Peyer's patch (tissue), 4 donors: Measurements from ENCODE around the gene SEMA5B.

Experiments
- POLR2A ChIP-seq, 2 donors: fragments of 450-650 bp; IDR thresholded peaks; one replicate each; pipeline ENCODE4 v1.5.1; 2017; ENCODE audit warnings: antibody characterized with exemption in 2 of 2, mild to moderate bottlenecking in 2 of 2, moderate library complexity in 2 of 2
- TF ChIP-seq, protein P1 (sequence below), 6 experiments: fragments of 450-650 bp in 4 of 6; fragments of 200-600 bp in 2 of 6; sonication (generic) in 1 of 6; IDR thresholded peaks; one replicate each; pipeline ENCODE4 v1.5.1; 2017 to 2019; ENCODE audit warnings: antibody characterized with exemption in 6 of 6, mild to moderate bottlenecking in 3 of 6, moderate library complexity in 1 of 6

DNA sequence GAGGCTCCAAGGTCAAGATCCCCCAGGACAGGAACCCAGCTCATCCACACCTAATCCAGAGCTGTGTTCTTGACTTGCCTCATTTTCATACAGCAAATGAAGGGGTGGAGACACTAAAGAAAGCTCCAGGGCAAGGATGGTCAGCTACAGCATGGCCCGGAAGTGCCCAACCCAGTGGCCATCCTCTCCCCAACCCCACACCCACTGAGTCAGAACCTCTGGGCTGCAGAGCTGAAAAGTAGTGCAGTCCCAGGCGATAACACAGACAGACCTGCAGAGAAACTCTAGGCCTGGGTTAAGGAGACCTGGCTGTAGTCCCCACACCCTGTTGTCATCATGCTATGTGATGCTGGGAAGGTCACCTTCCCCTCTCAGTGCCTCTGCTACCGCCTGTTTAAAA, 85.3 kb downstream of the SEMA5B start:
- TF ChIP-seq, protein P1, sequence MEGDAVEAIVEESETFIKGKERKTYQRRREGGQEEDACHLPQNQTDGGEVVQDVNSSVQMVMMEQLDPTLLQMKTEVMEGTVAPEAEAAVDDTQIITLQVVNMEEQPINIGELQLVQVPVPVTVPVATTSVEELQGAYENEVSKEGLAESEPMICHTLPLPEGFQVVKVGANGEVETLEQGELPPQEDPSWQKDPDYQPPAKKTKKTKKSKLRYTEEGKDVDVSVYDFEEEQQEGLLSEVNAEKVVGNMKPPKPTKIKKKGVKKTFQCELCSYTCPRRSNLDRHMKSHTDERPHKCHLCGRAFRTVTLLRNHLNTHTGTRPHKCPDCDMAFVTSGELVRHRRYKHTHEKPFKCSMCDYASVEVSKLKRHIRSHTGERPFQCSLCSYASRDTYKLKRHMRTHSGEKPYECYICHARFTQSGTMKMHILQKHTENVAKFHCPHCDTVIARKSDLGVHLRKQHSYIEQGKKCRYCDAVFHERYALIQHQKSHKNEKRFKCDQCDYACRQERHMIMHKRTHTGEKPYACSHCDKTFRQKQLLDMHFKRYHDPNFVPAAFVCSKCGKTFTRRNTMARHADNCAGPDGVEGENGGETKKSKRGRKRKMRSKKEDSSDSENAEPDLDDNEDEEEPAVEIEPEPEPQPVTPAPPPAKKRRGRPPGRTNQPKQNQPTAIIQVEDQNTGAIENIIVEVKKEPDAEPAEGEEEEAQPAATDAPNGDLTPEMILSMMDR (IDR thresholded peaks at IDR 0.05): no peak
- TF ChIP-seq POLR2A (IDR thresholded peaks at IDR 0.05): no peak
